Caco-2 (cell line): ENCODE results near the gene HEATR1. TPM values are rescaled to one million over a fixed set of nuclear protein-coding genes. Genes with fewer than 3 reads are reported as not detected.

Experiments used
- BruUV-seq: library from RNA; stranded (reverse); fragments of 400-500 nt; replicated peaks from 2 replicates; lab custom pipeline; 2021; lab: Mats Ljungman, UMichigan
- CTCF ChIA-PET: fragments of 300-600 bp; sonication (Branson Sonifier 250); formaldehyde crosslinking; loops from one replicate; lab custom pipeline; 2022; ENCODE audit warnings: antibody characterized with exemption; lab: Charles Lee
- POLR2A ChIA-PET: fragments of 300-600 bp; sonication (Branson Sonifier 250); formaldehyde crosslinking; loops from one replicate; lab custom pipeline; 2022; ENCODE audit warnings: antibody characterized with exemption; lab: Charles Lee
- DNase-seq, 2 experiments: peaks; one replicate each; pipeline versions ENCODE4 v3.0.0 to v3.0.0-alpha.2; 2020 to 2022
- H3K27me3 ChIP-seq: replicated peaks from 2 replicates; pipeline ENCODE4 v1.6.0; 2011; ENCODE audit warnings: low read length; ENCODE audit not compliant: control insufficient read depth, insufficient read depth
- H3K36me3 ChIP-seq: 2 replicates; pipeline ENCODE4 v1.5.1; 2011; ENCODE audit warnings: low read length; ENCODE audit not compliant: control insufficient read depth, insufficient read depth
- H3K4me1 ChIP-seq: fragments of 250-450 bp; sonication (Bioruptor Pico); 2 replicates; pipeline ENCODE4 v1.5.1; 2020; ENCODE audit warnings: mild to moderate bottlenecking
- H3K4me3 ChIP-seq: 2 replicates; pipeline ENCODE4 v1.5.1; 2011; ENCODE audit warnings: low read depth, mild to moderate bottlenecking, control low read depth, low read length
- H3K9me3 ChIP-seq: fragments of 250-450 bp; sonication (Bioruptor Pico); 2 replicates; pipeline ENCODE4 v1.5.1; 2020; ENCODE audit warnings: mild to moderate bottlenecking, moderate library complexity
- H3K27ac Mint-ChIP-seq: one replicate; pipeline ENCODE4 v1.8.0; 2022; ENCODE audit warnings: mixed read lengths; ENCODE audit not compliant: unreplicated experiment
- H3K27me3 Mint-ChIP-seq: one replicate; pipeline ENCODE4 v1.8.0; 2022; ENCODE audit warnings: mixed read lengths; ENCODE audit not compliant: insufficient read depth, unreplicated experiment
- H3K36me3 Mint-ChIP-seq: one replicate; pipeline ENCODE4 v1.8.0; 2022; ENCODE audit warnings: mild to moderate bottlenecking, mixed read lengths; ENCODE audit not compliant: insufficient read depth, unreplicated experiment
- H3K4me1 Mint-ChIP-seq: one replicate; pipeline ENCODE4 v1.8.0; 2022; ENCODE audit warnings: low read depth, mixed read lengths; ENCODE audit not compliant: unreplicated experiment
- H3K4me3 Mint-ChIP-seq: one replicate; pipeline ENCODE4 v1.8.0; 2022; ENCODE audit warnings: mild to moderate bottlenecking, moderate library complexity, mixed read lengths; ENCODE audit not compliant: unreplicated experiment
- H3K9me3 Mint-ChIP-seq: one replicate; pipeline ENCODE4 v1.8.0; 2022; ENCODE audit warnings: mixed read lengths; ENCODE audit not compliant: unreplicated experiment
- intact Hi-C: fragments of 100-400 bp; cut with micrococcal nuclease; formaldehyde crosslinking; loops from one replicate; pipeline ENCODE4 v1.10.0; 2022; ENCODE audit not compliant: unreplicated experiment
- total RNA-seq: library from RNA; stranded (reverse); gene quantifications from 2 replicates; pipeline ENCODE4 v1.2.3, GENCODE V29; 2022
- TF ChIP-seq, protein P1 (sequence below), 2 experiments: fragments of 200-600 bp in 1 of 2; IDR thresholded peaks; 1 replicate in 1 of 2; 2 replicates in 1 of 2; pipeline versions ENCODE4 v1.5.1 to v1.8.0; 2011 to 2022; ENCODE audit warnings: antibody characterized with exemption in 1 of 2, control low read depth in 1 of 2, inconsistent platforms in 1 of 2, low read depth in 1 of 2, low read length in 1 of 2, mild to moderate bottlenecking in 1 of 2, moderate library complexity in 1 of 2; ENCODE audit not compliant: insufficient read depth in 1 of 2, severe bottlenecking in 1 of 2, unreplicated experiment in 1 of 2

Gene HEATR1
- total RNA-seq, 1 experiment from 2014 or later, result 56.5 TPM

DNA sequence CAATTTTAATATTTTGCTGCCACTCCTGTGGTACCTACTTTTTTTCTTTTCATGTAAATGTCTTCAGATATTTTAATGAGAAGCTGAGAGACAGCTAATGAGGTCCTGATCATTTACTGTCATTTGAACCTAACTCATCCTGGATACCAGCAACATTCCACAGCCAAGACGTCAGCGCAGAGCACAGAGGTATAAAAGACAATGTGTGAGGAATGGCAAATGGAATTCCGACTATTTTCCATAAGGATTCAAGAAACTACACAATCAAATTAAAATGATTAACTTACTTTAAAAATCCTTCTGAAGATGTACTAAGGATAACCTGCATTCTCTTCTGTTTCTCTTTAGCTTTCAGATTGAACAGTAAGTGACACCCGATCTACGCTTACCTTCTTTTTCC is 38.8 kb downstream of the HEATR1 start:
- POLR2A ChIA-PET, result no interaction called here
- Mint-ChIP-seq H3K36me3 (peaks cover 91% of the 10 kb centered on the region), H3K27ac (no peak overlapping the region), H3K4me1 (no peaks in the 10 kb centered on the region), H3K9me3 (no peaks in the 10 kb centered on the region), H3K4me3 (no peak overlapping the region), H3K27me3 (no peaks in the 10 kb centered on the region)
- no peaks in the 10 kb centered on the region for H3K27me3 ChIP-seq
- no peaks in the 10 kb centered on the region; the same call in 1 of the 2 replicates for H3K36me3 ChIP-seq
- CTCF ChIA-PET, result no interaction called here
- no peak for DNase-seq
- no peaks in the 10 kb centered on the region for H3K4me1 ChIP-seq
- no peaks in the 10 kb centered on the region for H3K9me3 ChIP-seq
- no TSS peak for BruUV-seq
- TF ChIP-seq, protein P1, sequence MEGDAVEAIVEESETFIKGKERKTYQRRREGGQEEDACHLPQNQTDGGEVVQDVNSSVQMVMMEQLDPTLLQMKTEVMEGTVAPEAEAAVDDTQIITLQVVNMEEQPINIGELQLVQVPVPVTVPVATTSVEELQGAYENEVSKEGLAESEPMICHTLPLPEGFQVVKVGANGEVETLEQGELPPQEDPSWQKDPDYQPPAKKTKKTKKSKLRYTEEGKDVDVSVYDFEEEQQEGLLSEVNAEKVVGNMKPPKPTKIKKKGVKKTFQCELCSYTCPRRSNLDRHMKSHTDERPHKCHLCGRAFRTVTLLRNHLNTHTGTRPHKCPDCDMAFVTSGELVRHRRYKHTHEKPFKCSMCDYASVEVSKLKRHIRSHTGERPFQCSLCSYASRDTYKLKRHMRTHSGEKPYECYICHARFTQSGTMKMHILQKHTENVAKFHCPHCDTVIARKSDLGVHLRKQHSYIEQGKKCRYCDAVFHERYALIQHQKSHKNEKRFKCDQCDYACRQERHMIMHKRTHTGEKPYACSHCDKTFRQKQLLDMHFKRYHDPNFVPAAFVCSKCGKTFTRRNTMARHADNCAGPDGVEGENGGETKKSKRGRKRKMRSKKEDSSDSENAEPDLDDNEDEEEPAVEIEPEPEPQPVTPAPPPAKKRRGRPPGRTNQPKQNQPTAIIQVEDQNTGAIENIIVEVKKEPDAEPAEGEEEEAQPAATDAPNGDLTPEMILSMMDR (IDR thresholded peaks at IDR 0.05; ENCODE audit: insufficient read depth in 1 of 2, low read depth in 1 of 2, low read length in 1 of 2, severe bottlenecking in 1 of 2, unreplicated experiment in 1 of 2), result no peak
- intact Hi-C loops, result no loop called here
- H3K4me3 ChIP-seq, result no peak overlapping the region

DNA sequence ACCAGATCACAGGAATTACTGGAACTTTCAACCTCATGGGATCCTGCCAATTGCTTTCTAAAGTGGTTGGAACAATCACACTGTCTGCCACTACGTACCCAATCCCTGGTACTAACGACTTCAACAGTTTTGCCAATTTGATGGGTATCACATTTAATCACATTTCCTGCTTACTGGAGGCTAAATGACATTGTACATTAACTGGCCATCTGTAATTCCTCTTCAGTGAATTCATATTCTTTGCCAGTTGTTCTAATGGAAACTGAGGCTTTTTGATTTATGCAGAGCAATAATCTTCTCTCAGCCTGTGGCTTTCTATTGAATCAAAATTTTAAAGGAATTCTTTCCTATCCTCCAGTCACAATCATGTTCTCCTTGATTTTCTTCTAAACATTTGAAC is 42.3 kb downstream of the HEATR1 start:
- H3K36me3 ChIP-seq, result no peaks in the 10 kb centered on the region; the same call in 1 of the 2 replicates
- ChIA-PET POLR2A (no interaction called here), CTCF (no interaction called here)
- intact Hi-C loops, result no loop called here
- no peak overlapping the region for H3K4me3 ChIP-seq
- no TSS peak for BruUV-seq
- H3K4me1 Mint-ChIP-seq, result no peaks in the 10 kb centered on the region
- no peak for DNase-seq
- H3K9me3 Mint-ChIP-seq, result no peaks in the 10 kb centered on the region
- H3K27ac Mint-ChIP-seq, result no peak overlapping the region
- H3K4me1 ChIP-seq, result no peaks in the 10 kb centered on the region
- no peaks in the 10 kb centered on the region for H3K27me3 Mint-ChIP-seq
- H3K4me3 Mint-ChIP-seq, result no peak overlapping the region
- H3K9me3 ChIP-seq, result no peaks in the 10 kb centered on the region
- TF ChIP-seq, protein P1 (IDR thresholded peaks at IDR 0.05; ENCODE audit: insufficient read depth in 1 of 2, low read depth in 1 of 2, low read length in 1 of 2, severe bottlenecking in 1 of 2, unreplicated experiment in 1 of 2), result no peak
- H3K27me3 ChIP-seq, result no peaks in the 10 kb centered on the region
- peaks cover 76% of the 10 kb centered on the region for H3K36me3 Mint-ChIP-seq

DNA sequence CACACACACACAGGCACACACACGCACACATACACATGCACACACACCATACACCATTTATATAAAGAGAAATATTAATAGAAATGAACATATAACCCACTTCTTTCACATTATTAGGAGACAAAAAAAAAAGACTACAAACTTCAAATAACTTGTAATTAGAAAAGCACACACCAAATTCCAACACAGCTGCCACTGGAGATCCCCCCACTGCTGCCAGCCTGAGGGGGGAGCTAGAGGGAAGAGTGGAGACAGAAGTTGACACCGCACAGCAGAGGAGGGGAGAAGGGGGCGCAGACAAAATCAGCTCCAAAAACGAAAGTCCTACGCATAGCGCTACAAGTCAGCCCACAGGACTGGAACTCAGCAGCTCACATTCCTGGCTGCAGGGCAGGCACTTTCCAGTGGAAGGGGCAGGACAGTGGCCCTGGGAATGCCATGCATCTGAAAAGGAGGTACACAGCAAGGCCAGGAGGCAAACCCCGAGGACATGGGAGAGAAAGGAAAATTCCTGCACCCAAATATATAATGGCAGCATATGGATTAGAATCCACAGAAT is 44.0 kb downstream of the HEATR1 start:
- no TSS peak for BruUV-seq
- intact Hi-C loops, result no loop called here
- Mint-ChIP-seq H3K4me1 (no peaks in the 10 kb centered on the region), H3K4me3 (no peak overlapping the region), H3K36me3 (peaks cover 76% of the 10 kb centered on the region), H3K27me3 (no peaks in the 10 kb centered on the region), H3K9me3 (no peaks in the 10 kb centered on the region), H3K27ac (no peak overlapping the region)
- ChIA-PET POLR2A (no interaction called here), CTCF (no interaction called here)
- Histone ChIP-seq H3K4me1 (no peaks in the 10 kb centered on the region), H3K27me3 (no peaks in the 10 kb centered on the region), H3K9me3 (no peaks in the 10 kb centered on the region), H3K36me3 (no peaks in the 10 kb centered on the region; the same call in 1 of the 2 replicates), H3K4me3 (no peak overlapping the region)
- TF ChIP-seq, protein P1 (IDR thresholded peaks at IDR 0.05; ENCODE audit: insufficient read depth in 1 of 2, low read depth in 1 of 2, low read length in 1 of 2, severe bottlenecking in 1 of 2, unreplicated experiment in 1 of 2), result no peak
- no peak for DNase-seq
